Spinal cord (tissue), 10 donors: ENCODE results near the gene SDC1. TPM values are rescaled to one million over a fixed set of nuclear protein-coding genes. Genes with fewer than 3 reads are reported as not detected.

Experiments used
- DNase-seq, 6 donors: peaks; one replicate each; pipeline versions ENCODE4 v3.0.0 to v3.0.0-alpha.2; 2013 to 2015; ENCODE audit warnings: low spot score in 6 of 6, low read depth in 4 of 6
- H3K27ac ChIP-seq: one replicate; pipeline ENCODE4 v1.5.1; 2013; ENCODE audit warnings: low read depth, low read length, control low read depth
- H3K27me3 ChIP-seq: one replicate; pipeline ENCODE4 v1.6.1; 2013; ENCODE audit warnings: low read length; ENCODE audit not compliant: control insufficient read depth, insufficient read depth
- H3K36me3 ChIP-seq: one replicate; pipeline ENCODE4 v1.6.1; 2013; ENCODE audit warnings: low read length; ENCODE audit not compliant: control insufficient read depth, insufficient read depth
- H3K4me1 ChIP-seq: one replicate; pipeline ENCODE4 v1.6.1; 2013; ENCODE audit warnings: low read length; ENCODE audit not compliant: control insufficient read depth, insufficient read depth
- H3K4me3 ChIP-seq: one replicate; pipeline ENCODE4 v1.5.1; 2013; ENCODE audit warnings: low read depth, low read length, control low read depth
- H3K9me3 ChIP-seq: one replicate; pipeline ENCODE4 v1.6.1; 2013; ENCODE audit warnings: low read length; ENCODE audit not compliant: control insufficient read depth, insufficient read depth
- WGBS: methylation state at CpG from one replicate; pipeline ENCODE4 v1.1.5; 2013; ENCODE audit warnings: missing lambda C conversion rate; ENCODE audit not compliant: insufficient coverage; 5-methylcytosine and 5-hydroxymethylcytosine counted together
- polyA plus RNA-seq, 2 donors: library from polyadenylated mRNA; unstranded; fragments of 120-200 nt; gene quantifications; one replicate each; pipeline ENCODE4 v1.2.1, GENCODE V29; 2013; ENCODE audit not compliant: insufficient read length in 2 of 2
- small RNA-seq: library from RNA; depleted of rRNA; stranded (forward); fragments of <200 nt; gene quantifications from one replicate; pipeline ENCODE3, GENCODE V24; 2014; ENCODE audit warnings: low replicate concordance
- total RNA-seq, 2 donors: library from RNA; depleted of rRNA in 1 of 2; stranded (reverse); fragments of 120-200 nt in 1 of 2; fragments of >200 nt in 1 of 2; gene quantifications; one replicate each; pipeline versions ENCODE4 v1.2.3 to v1.2.4, GENCODE V29; 2013 to 2014
- donor health status: healthy.

SDC1 gene
- total and polyA plus RNA-seq, 4 donors: 4.7 to 21.0 (median 9.3) TPM

DNA sequence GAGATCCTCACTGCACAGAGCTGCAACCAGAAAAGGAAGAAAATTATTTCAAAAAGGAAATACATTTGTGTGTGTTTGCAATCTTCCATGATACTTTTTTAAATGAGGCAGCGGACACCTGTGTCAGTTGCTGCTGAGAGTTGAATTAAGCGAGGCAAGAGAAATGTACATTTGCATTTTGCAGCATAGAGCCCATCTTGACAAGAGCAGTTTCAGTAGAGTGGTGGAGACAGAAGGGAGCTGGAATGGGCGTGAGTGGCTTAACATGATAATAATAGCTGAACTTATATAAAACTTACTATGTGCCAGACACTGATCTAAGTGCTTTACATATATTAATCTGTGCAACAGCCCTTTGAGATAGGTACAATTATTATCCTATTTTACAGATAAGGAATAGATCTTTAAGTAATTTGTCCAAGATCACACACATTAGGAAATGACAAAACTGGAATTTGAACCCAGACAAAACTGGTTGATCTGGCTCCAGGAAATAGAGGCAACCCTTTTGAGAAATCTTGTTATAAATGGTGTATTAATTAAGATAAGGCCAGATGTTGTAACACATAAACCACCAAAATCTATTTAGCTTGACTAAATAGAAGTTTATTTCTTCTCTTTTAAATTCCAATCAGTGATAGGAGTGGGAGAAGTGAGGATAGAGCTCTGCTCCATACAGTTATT, 68.7 kb downstream of the SDC1 start:
- Histone ChIP-seq H3K36me3 (no peaks in the 10 kb centered on the region), H3K27ac (no peak overlapping the region), H3K27me3 (peaks cover under 1% of the 10 kb centered on the region), H3K4me1 (peaks cover 1% of the 10 kb centered on the region), H3K4me3 (no peak overlapping the region), H3K9me3 (no peaks in the 10 kb centered on the region)
- DNase-seq: no peak
- WGBS: 100% methylated on average over 2 of the region's 3 CpGs

DNA sequence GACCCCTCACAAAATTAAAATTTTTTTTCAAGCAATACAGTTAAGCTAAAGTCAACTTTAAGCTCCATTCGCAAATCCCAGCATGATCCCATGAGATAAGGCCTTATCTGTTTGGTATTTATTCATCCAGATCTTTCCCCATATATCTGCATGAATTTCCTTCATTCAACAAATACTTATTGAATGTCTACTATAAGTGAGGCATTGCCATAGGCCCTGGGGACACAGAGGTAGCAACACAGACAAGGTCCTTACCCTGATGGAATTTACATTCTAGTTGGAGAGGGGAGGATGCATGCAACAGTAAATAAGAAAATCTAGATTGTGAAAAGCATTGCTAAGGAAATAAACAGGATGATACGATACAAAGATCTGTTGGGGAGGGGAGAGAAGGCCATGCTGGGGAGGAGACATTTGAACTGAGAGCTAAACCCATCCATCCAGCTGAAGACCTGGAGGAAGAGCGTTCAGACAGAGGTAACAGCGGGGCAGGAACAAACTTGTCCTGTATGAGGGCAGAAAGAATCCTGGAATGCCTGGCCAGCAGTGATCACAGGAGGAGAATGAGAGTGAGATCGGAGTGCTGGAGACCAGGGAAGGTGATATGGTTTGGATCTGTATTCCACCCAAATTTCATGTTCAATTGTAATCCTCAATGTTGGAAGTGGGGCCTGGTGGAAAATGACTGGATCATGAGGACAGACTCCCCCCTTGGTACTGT, 71.6 kb downstream of the SDC1 start:
- Histone ChIP-seq H3K27me3 (peaks cover 2% of the 10 kb centered on the region), H3K27ac (no peak overlapping the region)
- WGBS: 94% methylated on average over 3 of the region's 5 CpGs

DNA sequence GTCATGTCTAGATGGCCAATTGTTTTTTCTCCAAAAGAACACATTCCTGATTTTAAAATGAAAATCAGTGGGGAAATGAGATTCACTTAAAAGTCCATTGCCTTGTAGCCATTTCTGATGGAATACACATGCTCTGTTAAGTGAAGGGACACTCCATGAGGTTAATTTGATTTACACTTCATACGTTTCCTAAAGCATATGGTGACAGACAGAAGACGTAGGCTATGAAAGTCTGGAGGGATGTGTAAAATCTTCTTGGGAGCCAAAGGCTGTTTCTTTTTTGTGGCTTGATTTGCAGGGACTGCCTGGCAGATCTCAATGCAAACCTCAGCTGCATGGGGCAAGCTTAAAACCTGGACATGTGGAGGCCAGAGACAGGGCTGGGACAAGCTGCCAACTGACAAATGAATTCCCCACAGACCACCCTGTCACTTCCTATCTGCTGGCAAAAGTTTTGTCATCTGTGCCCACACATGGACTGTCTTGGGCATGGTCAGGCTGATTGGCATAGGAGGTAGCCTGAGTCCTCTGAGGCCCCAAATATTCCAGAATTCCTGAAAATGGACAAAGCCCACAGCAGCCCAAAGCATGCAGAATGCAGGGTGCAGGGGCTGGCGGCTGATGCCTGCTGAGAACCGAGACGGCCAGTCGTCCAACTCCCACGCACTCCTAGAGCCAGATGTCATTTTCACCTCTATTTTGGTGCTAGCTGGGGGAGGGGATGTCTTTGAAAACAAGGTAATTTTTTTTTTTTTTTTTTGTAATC, 73.9 kb downstream of the SDC1 start:
- Histone ChIP-seq H3K27me3 (peaks cover 2% of the 10 kb centered on the region), H3K4me1 (peaks cover 4% of the 10 kb centered on the region), H3K4me3 (no peak overlapping the region), H3K36me3 (no peaks in the 10 kb centered on the region), H3K9me3 (no peaks in the 10 kb centered on the region), H3K27ac (no peak overlapping the region)
- DNase-seq: peak in 2 of 6 donors; percentile 5 to 57
- WGBS: no CpG with 5 or more reads among the region's 7 CpGs

More for the DNA sequence above, 71.6 kb downstream of the SDC1 start:
- no peak overlapping the region for H3K4me3 ChIP-seq
- H3K36me3 ChIP-seq: no peaks in the 10 kb centered on the region
- DNase-seq: no peak
- no peaks in the 10 kb centered on the region for H3K9me3 ChIP-seq
- H3K4me1 ChIP-seq: peaks cover 4% of the 10 kb centered on the region

Small RNA genes lying within 50 kb of the gene (small RNA-seq; reads per million reads assigned to genes)
- gene RN7SL140P (not detected), gene RNU6-961P (not detected), gene RNU7-113P (not detected)

Other genes with a start within 250 kb of the SDC1 start
- gene WDR35, start 235.0 kb downstream of the SDC1 start, total RNA-seq: 10 to 100 TPM; 25.7 to 28.4 TPM
- gene WDR35, start 235.0 kb downstream of the SDC1 start, polyA plus RNA-seq: 10 to 100 TPM; 15.1 to 19.7 TPM
- 1 to 10 TPM; 3.5 to 4.1 TPM for gene MATN3, start 212.5 kb downstream of the SDC1 start, total RNA-seq
- 1 to 10 TPM; 3.9 to 4.6 TPM for gene MATN3, start 212.5 kb downstream of the SDC1 start, polyA plus RNA-seq
- 100 to 1,000 TPM; 159 to 208 TPM for gene LAPTM4A, start 173.5 kb downstream of the SDC1 start, total RNA-seq
- gene LAPTM4A, start 173.5 kb downstream of the SDC1 start, polyA plus RNA-seq: 100 to 1,000 TPM; 159 to 201 TPM
- gene PUM2, start 125.7 kb upstream of the SDC1 start, total RNA-seq: 100 to 1,000 TPM in 1 of 2 donors, 10 to 100 TPM in 1; 51.8 to 105 TPM
- 10 to 100 TPM; 61.2 to 72.5 TPM for gene PUM2, start 125.7 kb upstream of the SDC1 start, polyA plus RNA-seq
- 100 to 1,000 TPM; 253 to 309 TPM for gene RHOB, start 221.9 kb upstream of the SDC1 start, total RNA-seq
- gene RHOB, start 221.9 kb upstream of the SDC1 start, polyA plus RNA-seq: 100 to 1,000 TPM; 193 to 209 TPM